Fibroblast of skin of left quadriceps (primary cell): ENCODE measurements around the gene HSD11B2.
A peak's percentile ranks its signal among the peaks of the same experiment; 100 is the strongest.

Source experiments
- DNase-seq, 2 experiments: peaks; one replicate each; pipeline ENCODE4 v3.0.0-alpha.2; 2013; ENCODE audit warnings: low read depth in 2 of 2

The HSD11B2 gene

DNA sequence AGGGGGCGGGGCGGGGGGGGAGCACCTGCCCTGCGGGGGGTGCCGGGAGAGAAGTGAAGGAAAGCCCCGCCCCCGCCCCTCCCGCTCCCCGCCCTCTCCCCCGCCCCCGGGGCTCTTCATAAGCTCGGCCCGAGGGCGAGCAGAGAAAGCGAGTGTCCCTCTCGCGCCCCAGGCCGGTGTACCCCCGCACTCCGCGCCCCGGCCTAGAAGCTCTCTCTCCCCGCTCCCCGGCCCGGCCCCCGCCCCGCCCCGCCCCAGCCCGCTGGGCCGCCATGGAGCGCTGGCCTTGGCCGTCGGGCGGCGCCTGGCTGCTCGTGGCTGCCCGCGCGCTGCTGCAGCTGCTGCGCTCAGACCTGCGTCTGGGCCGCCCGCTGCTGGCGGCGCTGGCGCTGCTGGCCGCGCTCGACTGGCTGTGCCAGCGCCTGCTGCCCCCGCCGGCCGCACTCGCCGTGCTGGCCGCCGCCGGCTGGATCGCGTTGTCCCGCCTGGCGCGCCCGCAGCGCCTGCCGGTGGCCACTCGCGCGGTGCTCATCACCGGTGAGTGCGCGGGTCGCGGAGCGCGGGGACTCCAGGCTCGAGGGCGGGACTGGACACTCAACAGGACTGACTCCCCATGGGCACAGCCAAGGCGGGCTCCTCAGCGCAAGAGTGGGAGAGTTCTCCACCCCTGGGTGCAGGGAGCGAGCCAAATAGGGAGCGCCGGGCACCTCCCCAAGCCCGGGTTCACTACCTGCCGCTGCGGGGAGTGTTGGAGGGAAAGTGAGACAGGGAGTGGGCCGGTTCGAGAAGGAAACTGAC lies at the start of gene HSD11B2:
TSS of gene HSD11B2 (plus strand) at position 145 of the 798 bp plus-strand sequence. CDS start at position 273, 128 bp downstream.
- no peak for DNase-seq

DNA sequence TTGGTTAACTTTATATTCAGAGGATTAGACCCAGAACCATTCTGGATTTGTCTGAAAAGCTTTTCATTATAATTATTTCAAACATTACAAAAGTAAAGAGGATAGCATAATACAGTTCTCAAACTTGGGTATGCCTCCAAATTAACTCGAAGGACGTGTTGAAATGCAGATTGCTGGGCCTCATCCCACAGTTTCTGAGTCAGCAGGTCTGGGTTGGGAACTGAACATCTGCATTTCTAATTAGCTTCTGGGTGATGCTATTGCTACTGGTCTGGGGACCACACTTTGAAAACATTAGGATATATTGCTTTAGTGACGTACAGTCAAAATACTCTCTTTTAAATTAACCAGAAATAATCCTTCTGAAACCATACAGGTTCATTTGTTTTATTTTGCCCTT lies 47.6 kb upstream of the HSD11B2 start:
- DNase-seq, result no peak

DNA sequence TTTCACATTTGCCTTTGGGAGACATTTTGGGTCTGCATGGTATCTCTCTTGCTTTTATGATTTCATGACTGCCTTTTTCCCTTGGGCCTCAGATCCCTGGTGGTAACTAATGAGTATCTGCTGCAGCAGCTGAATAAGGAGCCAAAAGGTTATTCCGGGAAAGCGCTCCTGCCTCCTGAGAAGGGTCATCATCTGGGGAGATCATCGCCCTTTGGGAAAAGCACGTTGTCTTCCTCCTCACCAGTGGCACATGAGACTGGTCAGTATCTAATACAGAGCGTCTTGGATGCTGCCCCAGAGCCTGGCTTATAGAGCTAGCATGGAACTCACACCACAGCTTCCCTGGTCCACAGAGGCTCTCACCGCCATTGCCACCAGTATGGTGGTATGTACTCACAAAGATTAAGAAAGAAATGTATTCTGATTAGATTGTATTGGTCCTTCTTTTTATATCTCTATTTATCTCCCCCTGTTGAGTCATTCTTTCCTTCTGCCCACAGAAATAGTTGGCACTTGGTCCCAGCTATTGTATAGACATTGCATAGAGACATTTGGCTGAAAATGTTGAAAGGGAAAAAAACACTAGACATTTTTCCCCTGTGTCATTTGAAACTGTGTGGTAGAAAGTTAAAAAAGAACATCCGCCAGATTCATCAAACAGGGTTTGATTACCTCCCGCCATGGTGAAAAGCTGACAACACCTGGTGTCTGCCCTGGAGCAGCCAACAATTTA lies 46.0 kb upstream of the HSD11B2 start:
- DNase-seq, result no peak

DNA sequence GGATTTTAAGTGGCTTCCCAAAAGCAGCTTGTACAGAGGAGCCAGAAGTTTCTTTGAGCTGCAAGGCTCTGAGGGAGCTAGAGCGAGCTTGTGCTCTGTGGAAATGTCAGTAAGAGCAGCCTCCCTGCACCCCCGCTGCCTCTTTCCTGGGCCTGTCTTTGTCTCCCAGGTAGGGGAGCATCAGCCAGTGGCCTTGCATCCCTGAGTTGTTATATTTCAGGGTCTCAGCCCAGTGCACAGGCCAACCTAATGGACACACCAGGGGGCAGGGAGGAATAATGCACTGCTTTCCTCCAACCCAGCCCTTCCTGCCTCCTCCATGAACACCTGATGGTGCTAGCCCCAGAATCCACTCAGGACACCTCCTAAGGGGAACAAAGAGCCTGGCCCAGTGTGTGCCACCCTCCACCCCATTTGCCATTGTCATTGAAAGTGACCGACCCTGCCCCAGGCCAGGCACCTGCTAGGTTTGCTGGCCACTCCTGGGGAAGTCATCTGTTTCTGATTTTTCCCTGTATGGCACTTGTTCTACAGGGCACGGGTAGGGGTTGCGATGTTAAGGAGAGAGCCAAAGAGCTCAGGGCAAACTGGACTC lies 44.0 kb upstream of the HSD11B2 start:
- DNase-seq, result no peak

DNA sequence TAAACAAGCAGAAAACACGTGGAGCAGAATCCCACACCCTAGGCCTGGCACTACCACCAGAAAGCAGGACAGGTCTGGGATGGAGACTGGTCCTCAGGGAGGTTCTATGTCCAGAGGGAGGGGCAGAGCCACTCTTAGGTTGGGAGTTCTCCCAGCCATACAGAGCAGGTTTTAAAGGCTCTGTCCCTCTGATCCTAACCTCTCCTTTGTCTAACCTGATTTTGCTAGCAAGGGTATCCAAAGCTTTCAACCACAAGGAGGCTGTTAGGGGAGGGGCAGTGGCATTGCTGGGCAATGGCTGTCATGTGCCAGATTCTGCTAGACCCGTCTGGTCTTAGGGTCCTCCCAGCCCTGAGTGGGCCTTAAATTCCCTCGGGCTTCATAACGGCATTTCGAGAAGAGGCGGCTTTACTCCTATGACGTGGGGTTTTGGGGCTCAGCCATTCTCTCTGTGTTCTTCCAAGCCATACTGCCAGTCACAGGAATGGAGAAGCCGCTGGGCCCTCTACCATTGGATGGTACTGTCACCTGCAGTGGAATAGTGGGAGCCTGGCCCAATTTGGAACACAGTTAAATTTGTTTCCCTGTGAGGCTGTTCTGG lies 43.3 kb upstream of the HSD11B2 start:
- DNase-seq, result no peak

DNA sequence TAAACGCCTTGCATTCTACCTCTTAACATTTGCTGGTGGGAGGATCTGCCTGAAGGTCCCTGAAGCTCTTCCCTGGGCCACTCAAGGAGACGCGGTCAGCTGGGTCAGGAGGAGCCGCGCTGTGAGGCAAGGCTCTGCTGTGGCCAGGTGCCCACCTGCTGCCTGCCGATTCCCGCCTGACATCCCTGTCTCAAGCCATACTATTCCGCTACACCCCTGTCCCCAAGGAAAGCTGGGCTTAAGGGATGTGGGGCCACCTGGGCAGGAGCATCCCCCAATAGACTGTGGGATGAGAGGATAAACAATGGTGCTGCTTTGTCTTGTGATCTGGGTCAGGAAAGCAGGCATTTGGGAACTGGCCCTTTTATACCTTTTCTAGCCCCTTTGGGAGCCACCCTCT lies 42.7 kb upstream of the HSD11B2 start:
- DNase-seq, result no peak

DNA sequence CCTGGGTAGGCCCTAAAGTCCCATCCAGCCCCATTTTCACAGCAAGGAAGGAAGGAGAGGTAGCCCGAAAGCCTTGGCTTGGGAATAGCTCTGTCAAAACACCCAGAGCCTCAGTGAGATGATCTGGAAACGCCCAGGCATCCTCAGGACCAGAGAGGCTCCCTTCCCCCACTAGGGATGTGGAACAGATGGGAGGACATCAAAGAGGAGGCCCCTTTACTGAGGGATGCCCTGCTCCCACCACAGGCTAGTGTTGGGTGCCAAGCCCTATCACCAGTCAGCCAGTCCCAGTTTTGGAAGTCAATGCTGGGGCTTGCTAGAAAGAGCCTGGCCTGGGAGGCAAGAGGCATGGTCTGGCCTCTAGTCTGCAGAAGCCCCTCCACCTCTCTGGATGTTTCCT lies 42.3 kb upstream of the HSD11B2 start:
- DNase-seq, result no peak

DNA sequence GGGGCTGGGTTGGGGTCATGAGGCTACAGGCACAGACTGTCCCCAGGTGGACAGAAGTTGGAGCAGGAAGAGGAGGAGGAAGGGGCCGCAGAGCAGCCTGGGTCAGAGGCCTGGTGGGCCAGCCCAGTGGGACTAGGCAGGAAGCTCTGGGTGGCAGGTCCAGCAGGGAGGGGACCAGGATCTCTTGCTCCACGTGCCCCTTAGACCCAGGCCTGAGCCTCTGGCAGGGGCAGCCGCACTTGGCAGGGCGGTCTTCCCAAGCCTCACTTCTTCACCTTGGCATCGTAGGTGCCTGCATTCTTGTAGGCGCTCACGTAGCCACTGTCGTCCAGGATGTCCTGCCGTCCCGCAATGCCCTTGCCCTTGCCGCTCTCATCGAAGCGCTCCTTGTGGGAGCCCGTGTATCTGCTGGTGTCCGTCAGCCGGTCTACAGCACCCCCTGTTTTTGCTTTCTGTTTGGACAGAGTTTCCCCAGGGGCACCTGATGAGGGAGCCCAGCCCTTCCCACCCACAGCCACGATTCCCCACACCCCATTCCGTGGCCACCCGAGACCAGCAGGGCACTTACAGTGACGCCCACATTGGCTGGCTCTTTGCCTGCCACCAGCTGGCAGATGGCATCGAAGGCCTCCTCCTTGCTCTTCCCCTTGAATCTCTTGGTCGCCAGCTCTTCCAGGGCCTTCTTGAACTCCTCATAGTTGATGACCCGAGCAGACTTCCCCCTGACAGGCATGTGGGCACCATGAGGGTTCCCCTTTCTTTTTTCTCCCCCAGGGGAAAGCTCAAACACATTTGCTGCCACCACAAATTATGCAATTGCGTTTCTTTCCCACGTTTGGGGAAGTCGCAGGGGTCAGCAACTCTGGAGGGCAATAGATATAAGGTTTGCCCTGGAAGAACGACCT lies 40.8 kb upstream of the HSD11B2 start:
- DNase-seq, result no peak

DNA sequence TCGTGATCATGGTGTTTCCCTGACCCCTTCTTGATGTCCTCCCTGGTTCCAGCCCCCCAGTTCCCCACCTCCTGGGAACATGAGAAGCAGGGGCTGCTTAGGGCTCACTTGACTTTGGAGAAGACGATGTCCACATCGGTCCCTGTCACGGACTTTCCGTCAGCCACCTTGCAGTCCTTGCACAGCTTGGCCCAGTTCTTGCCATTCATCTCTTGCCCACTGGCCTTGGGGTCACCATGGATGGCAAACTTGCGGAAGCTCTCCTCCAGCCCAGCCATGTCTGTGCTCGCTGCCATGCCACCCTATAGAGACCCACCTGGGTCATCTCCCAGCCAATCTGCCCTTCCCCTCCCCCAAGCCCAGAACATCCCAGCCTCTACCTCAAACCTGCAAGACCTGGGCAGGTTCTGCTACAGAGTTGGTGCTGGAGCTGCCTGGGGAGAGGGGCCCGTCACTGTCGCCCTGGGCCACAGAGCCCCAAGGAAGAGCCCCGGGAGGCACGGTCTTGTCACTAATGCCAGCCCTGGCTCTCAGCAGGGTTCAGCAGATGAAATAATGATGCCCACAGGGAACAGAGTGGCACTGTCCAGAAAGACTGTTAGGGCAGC lies 40.0 kb upstream of the HSD11B2 start:
- no peak for DNase-seq

DNA sequence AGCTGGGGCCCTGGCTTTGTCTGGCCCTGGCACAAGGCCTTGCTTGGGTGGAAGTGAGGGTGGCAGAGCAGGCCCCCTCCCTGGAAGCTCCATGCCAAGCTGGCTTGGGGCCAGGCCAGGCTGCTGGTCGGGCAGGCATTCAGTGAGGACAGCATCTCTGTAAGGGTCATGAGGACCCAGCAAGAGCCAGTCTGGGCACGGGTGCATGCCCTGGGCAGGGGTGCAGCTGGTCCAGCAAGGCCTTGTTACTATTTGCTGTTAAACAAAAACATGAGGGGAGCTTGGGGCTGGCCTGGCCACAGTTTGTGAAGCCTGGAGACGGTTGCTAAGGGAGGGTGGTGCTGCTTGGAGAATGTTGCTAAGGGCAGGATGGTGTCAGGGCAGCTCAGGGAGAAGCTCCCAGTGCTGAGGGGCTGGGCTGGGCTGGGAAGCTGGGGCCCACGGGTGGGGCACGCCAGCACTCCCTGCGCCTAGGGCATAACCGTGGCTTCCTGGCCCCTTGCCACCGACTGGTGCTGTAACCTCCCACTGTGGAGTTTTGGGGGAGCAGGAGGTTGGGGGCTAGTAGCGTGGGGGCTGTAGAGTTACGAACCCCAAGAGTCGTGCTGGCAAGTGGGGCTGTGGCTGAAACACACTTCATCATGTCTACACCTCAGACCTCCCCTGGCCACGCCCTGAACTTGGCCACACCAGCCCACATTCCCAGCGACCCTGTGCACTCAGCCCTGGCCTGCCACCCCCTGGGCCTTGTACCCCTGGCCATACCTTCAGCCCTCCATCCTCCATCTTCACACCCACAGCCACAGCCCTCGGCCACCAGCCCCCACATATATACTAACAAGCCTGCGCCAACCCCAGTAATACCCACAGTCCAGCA lies 39.3 kb upstream of the HSD11B2 start:
- no peak for DNase-seq

DNA sequence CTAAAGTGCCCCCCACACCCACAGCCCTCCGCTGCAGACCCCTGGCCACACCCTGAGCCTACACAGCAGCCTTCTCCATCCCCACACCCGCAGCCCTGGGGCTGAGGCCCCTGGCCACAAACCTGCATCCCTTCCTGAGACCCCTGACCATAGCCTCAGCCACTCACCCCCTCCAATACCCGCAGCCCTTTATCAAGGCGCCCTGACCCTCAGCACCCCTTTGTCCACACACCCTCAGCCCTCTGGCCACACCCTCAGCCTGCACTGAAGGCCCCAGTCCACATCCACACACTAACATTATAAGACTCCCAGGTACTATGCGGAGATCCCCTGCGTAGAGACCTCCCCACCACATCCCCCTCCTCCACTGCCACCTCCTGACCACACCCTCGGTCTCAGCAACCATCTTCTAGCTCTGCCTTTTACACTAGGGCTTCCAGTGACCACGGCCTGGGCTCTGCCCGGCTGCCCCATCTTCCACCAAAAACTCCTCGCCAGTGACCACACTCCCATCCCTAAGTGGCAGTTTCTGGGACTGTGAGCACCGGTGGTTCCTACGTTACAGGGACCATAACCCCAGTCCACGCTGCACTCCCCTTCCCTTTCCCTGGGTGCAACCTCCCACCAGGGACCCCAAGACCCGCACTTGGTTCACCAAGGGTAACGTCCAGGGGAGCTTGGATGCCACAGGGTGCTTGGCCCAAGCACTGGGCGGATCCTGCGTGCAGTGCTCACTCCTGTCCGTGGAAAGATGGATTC lies 38.4 kb upstream of the HSD11B2 start:
- DNase-seq, result no peak

DNA sequence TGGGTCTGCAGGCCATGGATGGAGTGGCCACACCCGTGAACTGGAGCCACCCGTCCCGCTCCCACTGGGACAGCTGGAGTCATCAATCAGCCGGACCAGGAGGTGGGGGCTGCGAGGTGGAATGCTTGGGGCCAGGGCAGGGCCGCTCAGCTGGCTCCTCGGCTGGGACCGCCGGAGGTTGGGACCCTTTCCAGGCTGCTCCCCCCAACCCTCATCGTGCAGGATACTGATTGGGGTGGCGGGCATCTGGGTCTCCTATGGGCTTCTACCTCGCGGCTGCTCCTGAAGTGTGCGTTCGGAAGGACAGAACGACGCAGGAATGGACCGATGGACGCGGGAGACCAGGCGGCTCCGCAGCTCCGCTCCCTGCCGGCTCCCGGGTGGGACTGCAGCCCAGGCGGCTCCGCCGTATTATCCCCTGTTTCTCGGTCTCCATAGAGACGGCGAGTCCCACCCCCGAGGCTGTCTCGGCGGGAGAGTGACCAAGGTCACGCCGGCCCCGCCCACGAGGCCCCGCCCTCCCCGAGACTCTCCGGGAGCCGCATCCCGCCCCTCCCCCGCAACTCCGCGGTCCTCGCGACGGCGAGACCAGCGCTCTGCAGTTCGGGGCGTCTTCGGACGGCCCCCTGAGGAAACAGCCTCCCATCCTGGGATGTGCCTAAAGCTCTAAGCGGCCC lies 37.7 kb upstream of the HSD11B2 start, which contains the start of gene TPPP3:
TSS of gene TPPP3 (minus strand) at position 388 of the 677 bp plus-strand sequence. CDS start 2,387 bp downstream, outside the sequence.
- peak; percentile 24 to 30 for DNase-seq

DNA sequence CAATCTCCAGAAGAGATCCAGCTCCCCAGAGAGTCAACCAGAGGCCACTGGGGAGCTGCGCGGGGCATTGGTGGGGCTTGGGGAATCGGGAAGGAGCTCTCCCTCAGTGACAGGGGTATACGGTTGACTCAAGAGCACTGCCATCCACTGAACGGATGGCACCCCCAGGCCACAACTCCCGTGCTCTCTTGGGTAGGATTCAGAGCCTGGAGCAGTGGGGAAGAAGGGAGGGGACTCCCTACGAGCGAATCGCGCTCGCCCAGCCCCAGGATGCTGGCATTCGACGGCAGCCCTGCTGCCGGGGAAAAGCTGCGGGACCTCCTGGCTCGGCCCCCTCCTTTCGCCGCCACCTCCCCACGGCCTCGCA lies 37.1 kb upstream of the HSD11B2 start:
- DNase-seq, result no peak

DNA sequence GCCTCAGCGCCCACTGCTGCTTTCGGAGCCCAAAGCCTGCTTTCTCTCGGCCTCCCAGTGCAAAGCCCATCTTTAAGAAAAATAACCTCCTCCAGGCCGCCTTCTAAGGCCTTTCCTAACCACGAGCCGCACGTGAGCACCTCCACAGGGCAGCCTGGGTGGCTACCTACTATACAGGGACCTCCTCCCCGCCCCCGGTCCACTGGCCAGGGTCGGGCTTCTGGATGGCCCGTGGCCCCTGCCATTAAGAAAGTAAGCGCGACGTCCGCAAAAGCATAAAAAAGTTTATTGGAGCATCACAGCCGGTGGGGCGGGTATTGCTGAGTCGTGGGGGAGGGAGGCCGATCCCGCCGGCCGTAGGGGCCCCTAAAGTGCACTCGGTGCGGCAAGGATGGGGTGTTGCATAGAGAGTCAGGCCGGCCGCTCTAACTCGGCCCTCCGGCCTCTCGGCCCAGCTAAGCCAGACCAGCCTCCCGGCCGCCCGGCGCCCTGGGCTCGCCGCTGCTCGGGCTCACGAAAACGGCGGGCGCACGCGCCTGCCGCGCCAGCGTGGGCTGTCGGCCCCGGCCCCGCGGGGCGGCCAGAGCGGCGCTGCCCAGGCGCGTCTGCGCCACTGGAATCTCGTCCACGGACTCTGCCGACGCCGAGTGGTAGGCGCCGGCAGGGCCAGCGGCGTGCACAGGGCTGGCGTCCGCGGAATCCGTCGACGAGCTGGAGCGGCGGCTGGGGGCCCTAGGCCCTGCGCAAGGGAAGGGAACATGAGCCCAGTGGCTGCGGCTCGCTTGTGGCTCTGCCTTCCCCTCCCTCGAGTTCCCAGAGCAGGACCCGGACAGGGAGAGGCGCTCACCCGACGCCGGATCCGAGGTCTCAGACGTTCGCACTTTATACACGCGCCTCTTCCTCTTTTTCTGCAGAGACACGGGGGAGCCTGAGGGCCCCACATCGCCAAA lies 36.5 kb upstream of the HSD11B2 start:
- no peak for DNase-seq

DNA sequence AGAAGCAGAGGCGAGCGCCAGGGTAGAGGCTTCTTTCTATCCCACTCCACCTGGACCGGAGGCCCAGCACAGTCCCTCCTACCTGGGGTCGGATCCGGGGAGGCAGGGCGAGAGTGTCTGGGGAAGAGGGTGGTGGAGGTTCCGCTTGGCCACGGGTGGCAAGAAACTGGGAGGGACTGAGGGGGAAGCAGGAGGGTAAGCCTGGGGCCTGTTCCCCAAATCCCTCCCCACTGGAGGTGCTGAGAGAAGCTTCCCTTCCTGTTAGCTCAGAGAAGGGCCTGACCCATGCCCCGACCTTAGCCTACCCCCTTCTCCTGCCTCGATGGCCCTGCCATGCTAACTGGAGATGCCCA lies 35.8 kb upstream of the HSD11B2 start:
- DNase-seq, result no peak

DNA sequence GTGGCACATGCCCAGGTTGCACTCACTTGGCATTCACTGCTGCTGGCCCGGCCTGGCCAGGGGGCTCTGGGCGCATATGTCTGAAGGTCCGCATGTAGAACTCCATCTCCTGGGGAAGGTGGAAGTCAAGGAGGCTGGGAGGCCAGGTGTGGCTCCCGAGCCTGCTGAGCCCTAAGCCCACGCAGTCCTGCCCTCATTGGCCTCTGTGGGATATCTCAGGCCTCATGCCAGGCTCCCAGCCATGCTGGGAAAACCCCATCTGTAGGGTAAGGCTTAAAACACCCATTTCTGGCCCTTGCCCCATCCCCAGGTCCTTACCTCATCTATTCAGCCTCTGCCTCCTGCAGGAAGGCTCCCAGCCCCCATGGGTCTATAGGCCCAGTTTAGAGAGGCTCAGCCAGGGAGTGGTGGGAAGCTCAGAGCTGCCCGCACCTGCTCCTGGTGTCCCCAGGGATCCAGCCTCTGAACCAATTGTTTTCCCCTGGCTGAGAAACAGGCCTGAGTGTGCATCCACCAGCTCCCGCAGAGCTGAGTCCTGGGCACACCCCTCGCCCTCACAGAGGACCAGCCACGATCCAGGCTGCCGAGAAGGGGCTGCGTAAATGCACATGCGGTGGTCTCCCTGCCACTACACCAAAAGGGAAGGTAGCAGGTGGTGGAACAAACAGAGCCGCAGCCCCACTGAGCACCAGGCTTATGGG lies 35.3 kb upstream of the HSD11B2 start:
- DNase-seq, result no peak
